Measurements from ENCODE around the gene MUC5AC. TPM values are rescaled to one million over a fixed set of nuclear protein-coding genes. Genes with fewer than 3 reads are reported as not detected.

MUC5AC gene
- total RNA-seq, 1 experiment from 2014 or later, result under 0.01 TPM

DNA sequence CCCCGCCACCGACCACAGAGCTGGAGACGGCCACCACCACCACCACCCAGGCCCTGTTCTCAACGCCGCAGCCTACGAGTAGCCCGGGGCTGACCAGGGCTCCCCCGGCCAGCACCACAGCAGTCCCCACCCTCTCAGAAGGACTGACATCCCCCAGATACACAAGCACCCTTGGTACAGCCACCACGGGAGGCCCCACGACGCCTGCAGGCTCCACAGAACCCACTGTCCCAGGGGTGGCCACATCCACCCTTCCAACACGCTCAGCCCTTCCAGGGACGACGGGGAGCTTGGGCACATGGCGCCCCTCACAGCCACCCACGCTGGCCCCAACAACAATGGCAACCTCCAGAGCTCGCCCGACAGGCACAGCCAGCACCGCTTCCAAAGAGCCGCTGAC, 84.0 kb downstream of the MUC5AC start:
- DNase-seq (ENCODE audit: low read depth, low spot score) (no peak), ATAC-seq (no peak)
- Histone ChIP-seq H3K4me1 (ENCODE audit: control insufficient read depth in 1 of 2, insufficient read depth in 2 of 2, low read length in 2 of 2) (peaks cover 0 to 3% of the 10 kb centered on the region in 2 experiments; a peak in 1 of 4 replicates), H3K79me2 (ENCODE audit: insufficient read depth, low read length) (no peaks in the 10 kb centered on the region), H2AFZ (ENCODE audit: low read depth, low read length, poor library complexity, severe bottlenecking) (no peak overlapping the region), H3K4me2 (ENCODE audit: low read length) (no peak overlapping the region), H3K9me2 (ENCODE audit: insufficient read depth) (no peaks in the 10 kb centered on the region), H3K27ac (ENCODE audit: low read depth, low read length) (no peak overlapping the region), H4K20me1 (ENCODE audit: insufficient read depth) (no peaks in the 10 kb centered on the region), H3K9me3 (ENCODE audit: control insufficient read depth in 1 of 2, insufficient read depth in 1 of 2, low read depth in 1 of 2, low read length in 2 of 2) (no peaks in the 10 kb centered on the region), H3K27me3 (ENCODE audit: insufficient read depth, low read length) (no peaks in the 10 kb centered on the region), H3K9ac (ENCODE audit: low read length) (no peak overlapping the region), H3K4me3 (replicated peaks in 1 of 2; ENCODE audit: low read depth in 1 of 2, low read length in 2 of 2) (no peak overlapping the region), H3K36me3 (ENCODE audit: control insufficient read depth in 1 of 2, insufficient read depth in 2 of 2, low read length in 2 of 2) (no peaks in the 10 kb centered on the region)
- POLR2A ChIA-PET, result interaction anchor here (0.6 kb wide), 1 partner anchor 37 kb away, joined by 3 read pairs; no protein-coding TSS in a partner anchor
- CTCF ChIA-PET, result no interaction called here
- BruUV-seq (replicated peaks), result no TSS peak
- intact Hi-C loops (cut with micrococcal nuclease), result no loop called here
- RAD21 ChIA-PET (ENCODE audit: low non-redundant PET in 1 of 2, low total read pairs in 2 of 2, uncharacterized antibody in 2 of 2, unreplicated experiment in 2 of 2), result no interaction called here
- TF ChIP-seq CEBPB (IDR thresholded peaks at IDR 0.05; ENCODE audit: low read depth) (no peak), TCF7L2 (IDR thresholded peaks at IDR 0.05; ENCODE audit: borderline replicate concordance, extremely low read depth, insufficient read depth, insufficient read length) (no peak), ZNF274 (IDR thresholded peaks at IDR 0.05; ENCODE audit: low read depth, low read length) (no peak), SRF (IDR thresholded peaks at IDR 0.05; ENCODE audit: low read depth) (no peak)
- TF ChIP-seq, protein P1, sequence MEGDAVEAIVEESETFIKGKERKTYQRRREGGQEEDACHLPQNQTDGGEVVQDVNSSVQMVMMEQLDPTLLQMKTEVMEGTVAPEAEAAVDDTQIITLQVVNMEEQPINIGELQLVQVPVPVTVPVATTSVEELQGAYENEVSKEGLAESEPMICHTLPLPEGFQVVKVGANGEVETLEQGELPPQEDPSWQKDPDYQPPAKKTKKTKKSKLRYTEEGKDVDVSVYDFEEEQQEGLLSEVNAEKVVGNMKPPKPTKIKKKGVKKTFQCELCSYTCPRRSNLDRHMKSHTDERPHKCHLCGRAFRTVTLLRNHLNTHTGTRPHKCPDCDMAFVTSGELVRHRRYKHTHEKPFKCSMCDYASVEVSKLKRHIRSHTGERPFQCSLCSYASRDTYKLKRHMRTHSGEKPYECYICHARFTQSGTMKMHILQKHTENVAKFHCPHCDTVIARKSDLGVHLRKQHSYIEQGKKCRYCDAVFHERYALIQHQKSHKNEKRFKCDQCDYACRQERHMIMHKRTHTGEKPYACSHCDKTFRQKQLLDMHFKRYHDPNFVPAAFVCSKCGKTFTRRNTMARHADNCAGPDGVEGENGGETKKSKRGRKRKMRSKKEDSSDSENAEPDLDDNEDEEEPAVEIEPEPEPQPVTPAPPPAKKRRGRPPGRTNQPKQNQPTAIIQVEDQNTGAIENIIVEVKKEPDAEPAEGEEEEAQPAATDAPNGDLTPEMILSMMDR (IDR thresholded peaks at IDR 0.05 in 2 of 3, conservative IDR thresholded peaks at IDR 0.05 in 1 of 3; ENCODE audit: borderline replicate concordance in 1 of 3, insufficient read depth in 1 of 3, low read depth in 2 of 3, low read length in 2 of 3), result no peak
- TF ChIP-seq, protein P2, sequence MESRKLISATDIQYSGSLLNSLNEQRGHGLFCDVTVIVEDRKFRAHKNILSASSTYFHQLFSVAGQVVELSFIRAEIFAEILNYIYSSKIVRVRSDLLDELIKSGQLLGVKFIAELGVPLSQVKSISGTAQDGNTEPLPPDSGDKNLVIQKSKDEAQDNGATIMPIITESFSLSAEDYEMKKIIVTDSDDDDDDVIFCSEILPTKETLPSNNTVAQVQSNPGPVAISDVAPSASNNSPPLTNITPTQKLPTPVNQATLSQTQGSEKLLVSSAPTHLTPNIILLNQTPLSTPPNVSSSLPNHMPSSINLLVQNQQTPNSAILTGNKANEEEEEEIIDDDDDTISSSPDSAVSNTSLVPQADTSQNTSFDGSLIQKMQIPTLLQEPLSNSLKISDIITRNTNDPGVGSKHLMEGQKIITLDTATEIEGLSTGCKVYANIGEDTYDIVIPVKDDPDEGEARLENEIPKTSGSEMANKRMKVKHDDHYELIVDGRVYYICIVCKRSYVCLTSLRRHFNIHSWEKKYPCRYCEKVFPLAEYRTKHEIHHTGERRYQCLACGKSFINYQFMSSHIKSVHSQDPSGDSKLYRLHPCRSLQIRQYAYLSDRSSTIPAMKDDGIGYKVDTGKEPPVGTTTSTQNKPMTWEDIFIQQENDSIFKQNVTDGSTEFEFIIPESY (IDR thresholded peaks at IDR 0.05; ENCODE audit: extremely low read depth, insufficient replicate concordance, low read length), result no peak
- TF ChIP-seq, protein P3, sequence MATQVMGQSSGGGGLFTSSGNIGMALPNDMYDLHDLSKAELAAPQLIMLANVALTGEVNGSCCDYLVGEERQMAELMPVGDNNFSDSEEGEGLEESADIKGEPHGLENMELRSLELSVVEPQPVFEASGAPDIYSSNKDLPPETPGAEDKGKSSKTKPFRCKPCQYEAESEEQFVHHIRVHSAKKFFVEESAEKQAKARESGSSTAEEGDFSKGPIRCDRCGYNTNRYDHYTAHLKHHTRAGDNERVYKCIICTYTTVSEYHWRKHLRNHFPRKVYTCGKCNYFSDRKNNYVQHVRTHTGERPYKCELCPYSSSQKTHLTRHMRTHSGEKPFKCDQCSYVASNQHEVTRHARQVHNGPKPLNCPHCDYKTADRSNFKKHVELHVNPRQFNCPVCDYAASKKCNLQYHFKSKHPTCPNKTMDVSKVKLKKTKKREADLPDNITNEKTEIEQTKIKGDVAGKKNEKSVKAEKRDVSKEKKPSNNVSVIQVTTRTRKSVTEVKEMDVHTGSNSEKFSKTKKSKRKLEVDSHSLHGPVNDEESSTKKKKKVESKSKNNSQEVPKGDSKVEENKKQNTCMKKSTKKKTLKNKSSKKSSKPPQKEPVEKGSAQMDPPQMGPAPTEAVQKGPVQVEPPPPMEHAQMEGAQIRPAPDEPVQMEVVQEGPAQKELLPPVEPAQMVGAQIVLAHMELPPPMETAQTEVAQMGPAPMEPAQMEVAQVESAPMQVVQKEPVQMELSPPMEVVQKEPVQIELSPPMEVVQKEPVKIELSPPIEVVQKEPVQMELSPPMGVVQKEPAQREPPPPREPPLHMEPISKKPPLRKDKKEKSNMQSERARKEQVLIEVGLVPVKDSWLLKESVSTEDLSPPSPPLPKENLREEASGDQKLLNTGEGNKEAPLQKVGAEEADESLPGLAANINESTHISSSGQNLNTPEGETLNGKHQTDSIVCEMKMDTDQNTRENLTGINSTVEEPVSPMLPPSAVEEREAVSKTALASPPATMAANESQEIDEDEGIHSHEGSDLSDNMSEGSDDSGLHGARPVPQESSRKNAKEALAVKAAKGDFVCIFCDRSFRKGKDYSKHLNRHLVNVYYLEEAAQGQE (IDR thresholded peaks at IDR 0.05; ENCODE audit: low read depth), result no peak
- TF ChIP-seq, protein P4, sequence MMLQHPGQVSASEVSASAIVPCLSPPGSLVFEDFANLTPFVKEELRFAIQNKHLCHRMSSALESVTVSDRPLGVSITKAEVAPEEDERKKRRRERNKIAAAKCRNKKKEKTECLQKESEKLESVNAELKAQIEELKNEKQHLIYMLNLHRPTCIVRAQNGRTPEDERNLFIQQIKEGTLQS (IDR thresholded peaks at IDR 0.05), result no peak
